ENCODE measurements around the gene IL18.
A peak's percentile ranks its signal among the peaks of the same experiment; 100 is the strongest.
"Not testable (repeated sequence)": the region's sequence is repeated elsewhere in the genome, so short reads cannot be mapped to it uniquely, and the experiment has no call there.

The IL18 gene

DNA sequence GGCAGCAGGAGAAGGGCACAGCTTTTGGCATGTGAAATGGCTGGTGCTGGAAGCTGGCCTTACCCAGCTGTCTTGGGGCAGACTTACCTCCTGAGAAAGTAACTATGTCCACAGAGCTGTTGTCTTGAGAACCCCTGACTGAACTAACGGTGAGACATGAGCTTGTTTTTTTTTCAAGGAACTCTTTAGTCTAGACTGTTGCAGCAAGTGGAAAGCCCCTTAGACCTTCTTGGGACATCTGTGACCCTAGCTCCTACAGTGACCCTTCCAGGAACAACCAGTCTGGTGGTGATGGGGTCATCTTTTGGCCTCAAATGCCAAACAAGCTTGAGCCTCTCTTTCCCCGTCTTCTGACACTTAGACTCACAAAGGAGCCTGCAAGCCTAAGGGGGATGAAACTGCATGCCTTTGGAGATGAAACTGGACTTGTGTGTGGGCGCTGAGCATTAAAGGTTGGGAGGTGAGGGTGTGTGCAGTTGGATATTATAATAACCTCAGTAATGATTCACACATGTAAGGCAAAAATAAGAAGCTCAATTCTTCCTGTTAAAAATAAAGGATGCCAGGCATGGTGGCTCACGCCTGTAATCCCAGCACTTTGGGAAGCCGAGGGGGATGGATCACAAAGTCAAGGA is 41.8 kb downstream of the IL18 start:
- no peak for DNase-seq

DNA sequence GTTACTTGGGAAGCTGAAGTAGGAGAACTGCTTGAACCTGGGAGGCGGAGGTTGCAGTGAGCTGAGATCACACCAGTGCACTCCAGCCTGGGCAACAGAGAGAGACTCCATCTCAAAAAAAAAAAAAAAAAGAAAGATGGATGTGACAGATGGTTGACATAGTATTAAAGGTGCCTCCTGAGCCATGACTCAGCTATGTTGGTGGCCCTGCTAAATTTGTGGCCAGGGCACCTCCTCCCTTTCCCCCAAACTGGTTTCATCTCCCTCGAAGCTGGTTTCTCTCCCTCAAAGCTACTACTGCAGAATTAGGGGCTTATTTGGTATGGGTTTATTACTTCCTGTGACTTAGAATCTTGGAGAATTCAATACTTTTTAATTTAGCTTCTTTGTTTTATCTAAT is 45.7 kb downstream of the IL18 start:
- no peak for DNase-seq

DNA sequence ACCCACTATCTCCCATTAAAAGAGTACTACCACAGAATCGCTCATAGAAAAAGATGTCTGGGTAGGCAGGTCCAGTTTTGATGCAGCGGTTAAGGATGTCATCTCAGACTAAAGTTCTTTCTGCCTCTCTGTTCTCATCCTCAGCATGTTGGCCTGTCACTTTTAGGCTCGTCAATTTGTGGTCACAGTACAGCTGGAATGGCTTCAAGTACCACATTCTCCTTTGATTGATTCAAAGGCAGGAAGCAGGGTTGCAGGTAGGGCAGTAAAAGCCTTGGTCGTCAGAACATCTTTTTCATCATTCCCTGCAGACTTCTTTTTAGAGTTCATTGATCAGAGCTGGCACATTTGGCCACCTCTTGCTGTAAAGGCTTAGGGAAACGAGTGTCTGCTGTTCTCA is 48.5 kb downstream of the IL18 start:
- no peak for DNase-seq

DNA sequence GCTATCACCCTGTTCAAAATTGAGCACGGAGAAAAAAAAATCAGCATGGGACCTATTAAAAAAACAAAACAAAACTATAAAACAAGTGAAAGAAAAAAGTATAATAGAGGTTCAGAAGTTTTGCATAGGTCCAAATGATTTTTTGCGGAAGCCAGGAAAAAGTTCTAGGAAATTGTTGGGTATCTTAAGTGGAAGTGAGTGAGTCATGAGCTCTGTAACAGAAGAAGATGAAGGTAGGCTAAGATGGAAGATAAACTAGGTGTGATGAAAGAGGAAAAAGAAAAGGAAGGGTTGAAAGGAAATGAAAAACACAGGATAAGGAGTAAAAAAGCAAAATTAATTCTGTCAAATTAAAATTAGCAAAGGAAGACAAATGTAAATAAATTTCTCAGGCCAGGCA is 49.4 kb downstream of the IL18 start:
- DNase-seq, result no peak

DNA sequence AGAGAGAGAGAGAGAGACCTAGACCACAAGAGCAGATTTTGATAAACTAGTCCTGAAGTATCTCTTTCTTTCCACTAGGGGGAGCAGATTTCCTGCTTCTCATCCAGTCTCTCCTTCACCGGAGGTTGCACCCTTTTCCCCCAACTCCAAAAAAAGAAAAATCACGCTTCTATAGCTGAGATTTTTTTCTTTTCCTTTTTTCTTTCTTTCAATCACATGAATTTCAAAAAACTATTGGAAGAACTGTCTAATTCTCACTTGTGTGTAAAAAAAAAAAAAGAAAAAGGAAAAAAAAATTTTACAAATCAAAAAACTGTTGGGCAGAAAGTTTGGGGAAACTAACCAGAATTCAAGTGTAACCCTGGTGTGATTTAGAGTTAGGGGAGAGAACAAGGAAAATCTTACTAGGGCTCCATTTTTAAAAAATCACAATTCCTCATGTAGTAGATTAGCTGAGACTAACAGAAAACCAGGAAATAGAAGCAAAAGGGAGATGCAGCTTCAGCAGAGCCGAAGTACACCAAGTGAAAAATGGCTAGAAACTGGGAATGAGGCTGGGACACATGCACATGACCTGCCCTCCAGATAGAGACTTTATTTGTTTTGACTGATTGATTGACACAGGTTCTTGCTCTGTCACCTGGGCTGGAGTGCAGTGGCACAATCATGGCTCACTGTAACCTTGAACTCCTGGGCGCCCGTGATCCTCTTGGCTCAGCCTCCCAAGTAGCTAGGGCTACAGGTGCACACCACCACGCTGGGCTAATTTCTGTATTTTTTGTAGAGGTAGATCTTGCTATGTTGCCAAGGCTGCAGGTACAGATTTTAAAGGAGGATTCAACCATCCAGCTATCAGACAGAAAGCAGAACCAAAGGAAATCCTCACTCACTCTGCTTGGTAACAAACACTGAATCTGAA is 50.1 kb downstream of the IL18 start:
- peak; percentile 6 for DNase-seq

DNA sequence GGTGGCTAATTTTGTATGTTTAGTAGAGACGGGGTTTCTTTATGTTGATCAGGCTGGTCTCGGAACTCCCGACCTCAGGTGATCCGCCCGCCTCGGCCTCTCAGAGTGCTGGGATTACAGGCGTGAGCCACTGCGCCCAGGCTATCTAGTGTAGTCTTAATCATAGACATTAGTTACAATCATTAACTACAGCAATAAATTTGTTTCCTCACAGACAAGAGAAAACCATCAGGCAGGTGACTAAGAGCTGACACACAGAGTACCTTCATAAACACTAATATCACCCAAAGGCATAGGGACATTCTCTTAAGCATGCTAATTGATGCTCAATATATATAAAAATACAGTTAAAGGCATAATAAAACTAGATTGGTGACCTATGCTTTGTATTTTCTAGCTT is 57.8 kb downstream of the IL18 start:
- no peak for DNase-seq

DNA sequence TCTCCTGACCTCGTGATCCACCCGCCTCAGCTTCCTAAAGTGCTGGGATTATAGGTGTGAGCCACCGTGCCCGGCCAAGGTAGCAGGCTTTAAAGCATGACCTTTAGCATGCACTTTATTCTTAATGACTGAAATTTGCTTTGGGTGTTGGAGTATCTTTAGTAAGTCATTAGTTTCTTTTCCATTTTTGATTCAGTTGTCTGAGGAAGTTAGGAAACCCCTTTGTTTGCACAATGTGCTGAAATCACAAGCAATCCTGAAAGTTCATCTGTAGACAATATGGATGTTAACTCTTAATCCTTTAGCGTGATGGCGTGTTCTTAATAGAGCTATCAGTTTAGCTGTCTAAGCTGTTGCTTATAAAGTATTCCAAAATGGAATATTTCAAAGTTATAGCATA is 60.4 kb downstream of the IL18 start:
- DNase-seq, result no peak

DNA sequence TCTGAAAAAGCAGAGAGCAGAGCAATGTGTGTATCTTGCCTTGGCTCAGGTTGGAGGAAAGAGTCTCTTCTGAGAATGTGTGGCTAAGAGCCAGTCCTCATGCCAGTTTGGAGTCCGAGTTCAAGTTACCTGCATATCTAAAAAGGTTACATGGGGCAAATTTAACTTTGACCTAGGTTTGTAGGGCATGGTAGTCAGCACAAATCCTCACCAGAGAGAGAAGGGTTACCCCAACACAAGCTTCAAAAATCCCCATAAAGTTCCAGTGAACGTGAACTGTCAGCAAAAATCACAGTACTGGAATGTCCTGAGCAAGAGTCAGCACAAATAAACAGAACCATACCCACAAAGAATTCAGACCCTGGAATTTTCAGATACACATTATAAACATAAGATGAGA is 63.4 kb downstream of the IL18 start:
- DNase-seq, result no peak

DNA sequence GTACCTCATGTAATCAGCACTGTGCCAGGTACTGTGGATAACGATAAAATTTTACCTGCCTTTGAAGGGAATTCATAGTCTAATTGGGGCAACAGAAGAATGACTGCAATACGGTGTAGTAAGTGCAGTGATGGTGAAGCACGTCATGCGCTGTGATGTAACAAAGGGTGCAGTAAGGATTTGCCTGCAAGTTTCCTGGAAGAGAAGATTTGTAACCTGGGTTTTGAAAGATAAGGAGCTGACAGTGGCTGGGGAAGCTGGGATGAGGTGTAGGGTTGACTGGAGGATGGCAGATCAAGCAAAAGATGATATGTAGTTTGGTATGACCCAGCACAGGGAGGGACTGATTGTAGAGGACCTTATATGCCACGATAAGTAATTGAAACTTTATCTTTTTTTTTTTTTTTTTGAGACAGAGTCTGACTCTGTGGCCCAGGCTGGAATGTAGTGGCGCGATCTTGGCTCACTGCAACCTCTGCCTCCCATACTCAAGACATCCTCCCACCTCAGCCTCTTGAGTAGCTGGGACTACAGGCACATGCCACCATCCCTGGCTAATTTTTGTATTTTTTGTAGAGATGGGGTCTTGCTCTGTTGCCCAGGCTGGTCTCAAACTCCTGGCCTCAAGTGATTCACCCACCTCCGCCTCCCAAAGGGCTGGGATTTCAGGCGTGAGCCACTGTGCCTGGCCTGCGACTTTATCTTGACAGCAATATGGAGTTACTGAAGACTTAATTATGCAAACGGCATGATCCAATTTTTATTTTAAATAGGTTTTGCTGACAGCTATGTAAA is 66.0 kb downstream of the IL18 start:
- DNase-seq, result no peak

DNA sequence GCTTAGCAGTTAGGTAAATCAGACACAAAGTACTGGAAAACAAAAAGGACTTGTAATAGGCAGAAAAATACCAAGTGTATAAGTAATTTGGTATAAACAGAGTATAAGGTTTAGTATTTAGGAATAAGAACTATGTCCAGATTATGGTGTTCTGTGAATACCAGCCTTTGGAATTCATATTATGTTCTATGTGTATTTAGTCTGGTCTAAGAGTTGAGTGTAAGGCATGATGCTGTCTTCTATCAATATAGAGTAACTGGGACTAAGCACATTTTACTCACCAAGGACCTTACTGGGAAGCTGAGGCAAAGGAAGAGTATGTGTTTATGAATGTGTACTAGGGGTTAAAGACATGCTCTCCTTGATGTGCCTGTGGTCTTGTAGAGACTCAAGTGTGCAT is 67.7 kb downstream of the IL18 start:
- DNase-seq, result no peak

DNA sequence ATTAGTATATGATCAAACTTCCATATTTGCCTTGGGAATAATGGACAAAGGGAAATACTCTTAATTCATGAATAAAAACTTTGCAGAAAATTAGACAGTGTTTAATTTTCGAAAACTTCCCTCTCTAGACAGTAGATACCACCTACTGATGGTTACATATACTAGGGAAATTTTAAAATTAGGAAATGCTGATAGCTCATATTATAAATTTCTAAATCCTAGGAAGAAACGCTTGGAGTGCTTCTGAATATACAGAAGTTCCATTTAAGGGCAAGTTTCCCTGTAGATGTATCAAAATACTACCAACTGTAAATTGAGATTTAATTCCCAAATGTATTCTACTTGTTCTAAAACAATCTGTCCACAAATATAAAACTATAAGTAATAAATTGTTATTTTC is 68.6 kb downstream of the IL18 start:
- not testable (repeated sequence) for DNase-seq

All from right kidney (tissue), 1 donor.